HCT116 (cell line): Measurements from ENCODE around the gene CSRP1. TPM values are rescaled to one million over a fixed set of nuclear protein-coding genes. Genes with fewer than 3 reads are reported as not detected.

Experiments
- ATAC-seq: fragments of 200-7000 bp; cut with Tn5 transposase; 2 replicates; pipeline ENCODE4 v1.9.1; 2020; ENCODE audit warnings: mild to moderate bottlenecking, moderate library complexity
- BruUV-seq: library from RNA; stranded (reverse); fragments of 400-500 nt; replicated peaks from 2 replicates; lab custom pipeline; 2021; lab: Mats Ljungman, UMichigan
- CTCF ChIA-PET: fragments of 300-600 bp; sonication (Branson Sonifier 250); formaldehyde crosslinking; loops from one replicate; lab custom pipeline; 2021; ENCODE audit warnings: antibody characterized with exemption; lab: Charles Lee
- POLR2A ChIA-PET: fragments of 300-600, 350-600 bp; sonication (Branson Sonifier 250); formaldehyde crosslinking; loops from one replicate; lab custom pipeline; 2021; ENCODE audit warnings: antibody characterized with exemption; lab: Charles Lee
- RAD21 ChIA-PET, 2 experiments: fragments of 300-600 bp; sonication (Branson Sonifier 250); formaldehyde crosslinking; loops; one replicate each; lab custom pipeline; 2023; ENCODE audit warnings: low total read pairs in 2 of 2; ENCODE audit not compliant: uncharacterized antibody in 2 of 2, unreplicated experiment in 2 of 2, low non-redundant PET in 1 of 2; lab: Charles Lee
- DNase-seq: peaks from one replicate; pipeline ENCODE4 v3.0.0-alpha.2; 2010; ENCODE audit warnings: low read depth, low spot score
- H2AFZ ChIP-seq: fragments of 200-600 bp; shearing (Covaris generic), sonication (generic); 2 replicates; pipeline ENCODE4 v1.6.1; 2017; ENCODE audit warnings: low read depth, mixed run types, mixed read lengths, antibody characterized with exemption, low read length; ENCODE audit not compliant: poor library complexity, severe bottlenecking
- H3K27ac ChIP-seq: 2 replicates; pipeline ENCODE4 v1.5.1; 2012; ENCODE audit warnings: low read depth, low read length
- H3K27me3 ChIP-seq: fragments of 200-600 bp; sonication (generic); 2 replicates; pipeline ENCODE4 v1.6.1; 2016; ENCODE audit warnings: mixed run types, low read length, mixed read lengths; ENCODE audit not compliant: insufficient read depth
- H3K36me3 ChIP-seq, 2 experiments: fragments of 200-500 bp in 1 of 2; fragments of 200-600 bp in 1 of 2; sonication (Bioruptor generic) in 1 of 2; sonication (generic) in 1 of 2; 2 replicates each; pipeline versions ENCODE4 v1.5.1 to v1.6.1; 2014 to 2016; ENCODE audit warnings: low read length in 2 of 2, inconsistent platforms in 1 of 2, mixed read lengths in 1 of 2, mixed run types in 1 of 2; ENCODE audit not compliant: insufficient read depth in 2 of 2, control insufficient read depth in 1 of 2
- H3K4me1 ChIP-seq, 2 experiments: fragments of 200-600 bp in 1 of 2; sonication (generic) in 1 of 2; 2 replicates each; pipeline versions ENCODE4 v1.5.1 to v1.6.1; 2012 to 2017; ENCODE audit warnings: low read length in 2 of 2, inconsistent platforms in 1 of 2, mild to moderate bottlenecking in 1 of 2, mixed read lengths in 1 of 2, mixed run types in 1 of 2, moderate library complexity in 1 of 2; ENCODE audit not compliant: insufficient read depth in 2 of 2, control insufficient read depth in 1 of 2
- H3K4me2 ChIP-seq: fragments of 200-600 bp; sonication (generic); 2 replicates; pipeline ENCODE4 v1.6.1; 2017; ENCODE audit warnings: mixed run types, low read length, mixed read lengths
- H3K4me3 ChIP-seq, 2 experiments: fragments of 200-600 bp in 1 of 2; sonication (generic) in 1 of 2; replicated peaks in 1 of 2; 2 replicates each; pipeline ENCODE4 v1.5.1; 2011 to 2016; ENCODE audit warnings: low read length in 2 of 2, control low read depth in 1 of 2, low read depth in 1 of 2, mild to moderate bottlenecking in 1 of 2, mixed read lengths in 1 of 2, mixed run types in 1 of 2
- H3K79me2 ChIP-seq: fragments of 200-600 bp; sonication (generic); 2 replicates; pipeline ENCODE4 v1.6.1; 2017; ENCODE audit warnings: mild to moderate bottlenecking, mixed run types, low read length, moderate library complexity, mixed read lengths; ENCODE audit not compliant: insufficient read depth
- H3K9ac ChIP-seq: fragments of 200-600 bp; sonication (generic); 2 replicates; pipeline ENCODE4 v1.6.1; 2016; ENCODE audit warnings: low read length, mixed read lengths
- H3K9me2 ChIP-seq: fragments of 200-600 bp; sonication (generic), shearing (Covaris generic); 2 replicates; pipeline ENCODE4 v1.6.1; 2017; ENCODE audit warnings: mixed run types, mild to moderate bottlenecking, moderate library complexity; ENCODE audit not compliant: insufficient read depth
- H3K9me3 ChIP-seq, 2 experiments: fragments of 200-500 bp in 1 of 2; fragments of 200-600 bp in 1 of 2; sonication (Bioruptor generic) in 1 of 2; sonication (generic) in 1 of 2; 2 replicates each; pipeline ENCODE4 v1.6.1; 2014 to 2017; ENCODE audit warnings: low read length in 2 of 2, mixed read lengths in 2 of 2, inconsistent platforms in 1 of 2, low read depth in 1 of 2, mild to moderate bottlenecking in 1 of 2, mixed run types in 1 of 2, moderate library complexity in 1 of 2; ENCODE audit not compliant: control insufficient read depth in 1 of 2, insufficient read depth in 1 of 2
- H4K20me1 ChIP-seq: fragments of 200-600 bp; sonication (generic), shearing (Covaris generic); 2 replicates; pipeline ENCODE4 v1.6.1; 2017; ENCODE audit warnings: mixed run types, mild to moderate bottlenecking, moderate library complexity; ENCODE audit not compliant: insufficient read depth
- CBX3 ChIP-seq: IDR thresholded peaks from 2 replicates; pipeline ENCODE4 v1.6.1; 2012; ENCODE audit warnings: low read depth
- CEBPB ChIP-seq: IDR thresholded peaks from 2 replicates; pipeline ENCODE4 v1.6.1; 2012; ENCODE audit warnings: low read depth
- FOSL1 ChIP-seq: IDR thresholded peaks from 2 replicates; pipeline ENCODE4 v1.6.1; 2012; ENCODE audit warnings: low read depth
- JUND ChIP-seq: IDR thresholded peaks from 2 replicates; pipeline ENCODE4 v1.6.1; 2012
- SIN3A ChIP-seq: IDR thresholded peaks from 2 replicates; pipeline ENCODE4 v1.6.1; 2012; ENCODE audit warnings: low read depth
- SP1 ChIP-seq: IDR thresholded peaks from 2 replicates; pipeline ENCODE4 v1.6.1; 2012; ENCODE audit warnings: low read depth
- TCF7L2 ChIP-seq: IDR thresholded peaks from 2 replicates; pipeline ENCODE4 v1.7.0; 2011; ENCODE audit warnings: borderline replicate concordance, inconsistent platforms; ENCODE audit not compliant: insufficient read depth, insufficient read length; ENCODE audit errors: extremely low read depth
- YY1 ChIP-seq: IDR thresholded peaks from 2 replicates; pipeline ENCODE4 v1.6.1; 2011; ENCODE audit warnings: low read length, low read depth, moderate library complexity, mild to moderate bottlenecking; ENCODE audit not compliant: insufficient replicate concordance; ENCODE audit errors: extremely low read depth
- intact Hi-C: fragments of 100-400 bp; cut with micrococcal nuclease; formaldehyde crosslinking; loops from 2 replicates; pipeline ENCODE4 v1.10.0; 2022
- total RNA-seq: library from RNA; stranded (reverse); gene quantifications from one replicate; pipeline ENCODE4 v1.2.1, GENCODE V29; 2021; ENCODE audit not compliant: unreplicated experiment
- TF ChIP-seq, protein P1 (sequence below): IDR thresholded peaks from 2 replicates; pipeline ENCODE4 v1.6.1; 2012
- TF ChIP-seq, protein P2 (sequence below): IDR thresholded peaks from 2 replicates; pipeline ENCODE4 v1.6.1; 2012; ENCODE audit warnings: low read depth
- TF ChIP-seq, protein P3 (sequence below): IDR thresholded peaks from 2 replicates; pipeline ENCODE4 v1.6.1; 2012

CSRP1 gene
- total RNA-seq, 1 experiment from 2014 or later = 51.7 TPM

DNA sequence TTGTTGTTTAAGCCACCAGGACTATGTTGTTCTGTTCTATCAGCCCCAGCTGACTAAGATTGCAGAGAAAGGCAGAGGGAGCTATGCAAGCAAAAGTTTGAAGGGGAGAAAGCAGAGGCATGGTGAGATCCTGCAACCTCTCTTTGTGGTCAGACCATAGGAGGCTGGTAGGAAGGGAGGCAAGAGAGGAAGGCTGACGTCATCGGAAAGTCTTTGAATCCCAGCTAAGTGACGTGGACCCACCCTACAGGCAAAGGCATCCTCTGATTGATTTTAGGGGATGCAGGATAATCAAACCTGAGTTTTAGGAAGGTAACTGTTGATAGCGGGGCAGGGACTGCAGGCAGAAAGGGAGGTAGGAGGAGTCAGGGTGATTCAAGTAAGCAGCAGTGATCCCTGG, 62.1 kb downstream of the CSRP1 start:
- intact Hi-C loops = no loop called here

More for the DNA sequence above, 62.1 kb downstream of the CSRP1 start:
- no peaks in the 10 kb centered on the region for H3K79me2 ChIP-seq
- no peaks in the 10 kb centered on the region for H3K9me3 ChIP-seq
- H3K36me3 ChIP-seq = no peaks in the 10 kb centered on the region
- TF ChIP-seq, protein P1, sequence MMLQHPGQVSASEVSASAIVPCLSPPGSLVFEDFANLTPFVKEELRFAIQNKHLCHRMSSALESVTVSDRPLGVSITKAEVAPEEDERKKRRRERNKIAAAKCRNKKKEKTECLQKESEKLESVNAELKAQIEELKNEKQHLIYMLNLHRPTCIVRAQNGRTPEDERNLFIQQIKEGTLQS = no peak
- no peak for TF ChIP-seq TCF7L2
- no peak for TF ChIP-seq CEBPB
- TF ChIP-seq SIN3A = no peak
- no peak for TF ChIP-seq SP1
- TF ChIP-seq, protein P2, sequence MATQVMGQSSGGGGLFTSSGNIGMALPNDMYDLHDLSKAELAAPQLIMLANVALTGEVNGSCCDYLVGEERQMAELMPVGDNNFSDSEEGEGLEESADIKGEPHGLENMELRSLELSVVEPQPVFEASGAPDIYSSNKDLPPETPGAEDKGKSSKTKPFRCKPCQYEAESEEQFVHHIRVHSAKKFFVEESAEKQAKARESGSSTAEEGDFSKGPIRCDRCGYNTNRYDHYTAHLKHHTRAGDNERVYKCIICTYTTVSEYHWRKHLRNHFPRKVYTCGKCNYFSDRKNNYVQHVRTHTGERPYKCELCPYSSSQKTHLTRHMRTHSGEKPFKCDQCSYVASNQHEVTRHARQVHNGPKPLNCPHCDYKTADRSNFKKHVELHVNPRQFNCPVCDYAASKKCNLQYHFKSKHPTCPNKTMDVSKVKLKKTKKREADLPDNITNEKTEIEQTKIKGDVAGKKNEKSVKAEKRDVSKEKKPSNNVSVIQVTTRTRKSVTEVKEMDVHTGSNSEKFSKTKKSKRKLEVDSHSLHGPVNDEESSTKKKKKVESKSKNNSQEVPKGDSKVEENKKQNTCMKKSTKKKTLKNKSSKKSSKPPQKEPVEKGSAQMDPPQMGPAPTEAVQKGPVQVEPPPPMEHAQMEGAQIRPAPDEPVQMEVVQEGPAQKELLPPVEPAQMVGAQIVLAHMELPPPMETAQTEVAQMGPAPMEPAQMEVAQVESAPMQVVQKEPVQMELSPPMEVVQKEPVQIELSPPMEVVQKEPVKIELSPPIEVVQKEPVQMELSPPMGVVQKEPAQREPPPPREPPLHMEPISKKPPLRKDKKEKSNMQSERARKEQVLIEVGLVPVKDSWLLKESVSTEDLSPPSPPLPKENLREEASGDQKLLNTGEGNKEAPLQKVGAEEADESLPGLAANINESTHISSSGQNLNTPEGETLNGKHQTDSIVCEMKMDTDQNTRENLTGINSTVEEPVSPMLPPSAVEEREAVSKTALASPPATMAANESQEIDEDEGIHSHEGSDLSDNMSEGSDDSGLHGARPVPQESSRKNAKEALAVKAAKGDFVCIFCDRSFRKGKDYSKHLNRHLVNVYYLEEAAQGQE = no peak
- TF ChIP-seq, protein P3, sequence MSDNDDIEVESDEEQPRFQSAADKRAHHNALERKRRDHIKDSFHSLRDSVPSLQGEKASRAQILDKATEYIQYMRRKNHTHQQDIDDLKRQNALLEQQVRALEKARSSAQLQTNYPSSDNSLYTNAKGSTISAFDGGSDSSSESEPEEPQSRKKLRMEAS = no peak
- TF ChIP-seq JUND = no peak
- no peak for TF ChIP-seq CBX3
- TF ChIP-seq FOSL1 = no peak
- no peak for TF ChIP-seq YY1
- no peaks in the 10 kb centered on the region for H3K9me2 ChIP-seq
- H3K4me2 ChIP-seq = no peak overlapping the region
- BruUV-seq = no TSS peak
- ChIA-PET CTCF (interaction anchor here (2.1 kb wide), 1 partner anchor 9 kb away, joined by 7 read pairs; no protein-coding TSS in a partner anchor), RAD21 (no interaction called here), POLR2A (no interaction called here)
- ATAC-seq = no peak
- no peak overlapping the region for H2AFZ ChIP-seq
- no peak for DNase-seq
- H3K27me3 ChIP-seq = no peaks in the 10 kb centered on the region
- H3K9ac ChIP-seq = no peak overlapping the region
- no peak overlapping the region for H3K27ac ChIP-seq
- no peak overlapping the region for H3K4me3 ChIP-seq
- peaks cover 7 to 19% of the 10 kb centered on the region in 2 experiments; a peak in 3 of 4 replicates for H3K4me1 ChIP-seq
- H4K20me1 ChIP-seq = no peaks in the 10 kb centered on the region
